ENCODE data around the gene MYEF2. TPM values are rescaled to one million over a fixed set of nuclear protein-coding genes. Genes with fewer than 3 reads are reported as not detected.

The MYEF2 gene
- polyA plus RNA-seq, 3 donors: 0.37 TPM; not detected in 2

DNA sequence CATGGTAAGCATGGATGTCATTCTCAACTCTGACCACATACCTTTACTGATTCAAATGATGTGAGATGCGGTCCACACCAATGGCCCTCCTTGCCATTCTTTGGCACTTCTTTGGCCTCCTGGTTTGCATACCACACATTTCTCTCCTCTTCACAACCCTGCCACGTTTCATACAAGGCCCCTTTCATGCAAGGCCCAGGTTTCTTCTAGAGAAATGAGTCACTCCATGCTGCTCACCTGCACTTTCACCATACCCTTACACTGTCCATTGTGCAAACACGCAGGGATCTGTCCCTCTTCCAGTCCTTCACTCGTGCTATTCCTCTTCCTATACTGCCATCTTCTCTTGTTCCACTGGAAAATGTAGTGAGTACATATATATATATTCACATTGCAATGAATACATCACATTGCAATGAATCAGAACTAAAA, 81.7 kb downstream of the MYEF2 start:
- H3K27me3 ChIP-seq (ENCODE audit: control insufficient read depth in 2 of 2, insufficient read depth in 2 of 2, low read length in 2 of 2): no peaks in the 10 kb centered on the region
- Mint-ChIP-seq H3K27me3 (ENCODE audit: low read depth in 3 of 3) (peaks cover 2 to 5% (median 4%) of the 10 kb centered on the region in 3 donors), H3K4me3 (no peak overlapping the region), H3K4me1 (no peaks in the 10 kb centered on the region), H3K9me3 (peaks cover 0 to 4% (median 0%) of the 10 kb centered on the region in 7 donors), H3K27ac (no peak overlapping the region), H3K36me3 (no peaks in the 10 kb centered on the region)
- H3K27ac ChIP-seq (ENCODE audit: low read depth in 1 of 2, low read length in 2 of 2): no peak overlapping the region
- no peak for DNase-seq
- no peak overlapping the region for H3K4me3 ChIP-seq (replicated peaks in 1 of 3; ENCODE audit: low read depth in 2 of 3, low read length in 3 of 3)
- no peaks in the 10 kb centered on the region for H3K79me2 ChIP-seq (ENCODE audit: insufficient read depth, low read length)
- intact Hi-C loops (cut with micrococcal nuclease): no loop called here
- no peaks in the 10 kb centered on the region for H3K9me3 ChIP-seq (replicated peaks in 1 of 2; ENCODE audit: control insufficient read depth in 1 of 2, insufficient read depth in 1 of 2, low read length in 2 of 2)
- no peak overlapping the region for H2AFZ ChIP-seq (ENCODE audit: insufficient read depth, low read depth, low read length, poor library complexity, severe bottlenecking)
- no peaks in the 10 kb centered on the region for H4K20me1 ChIP-seq (ENCODE audit: insufficient read depth, low read length)
- WGBS (ENCODE audit: insufficient coverage): 90% methylated on average over 1 of the region's 4 CpGs
- H3K4me1 ChIP-seq (ENCODE audit: control insufficient read depth in 1 of 2, insufficient read depth in 2 of 2, low read length in 2 of 2): no peaks in the 10 kb centered on the region
- H3K36me3 ChIP-seq (replicated peaks in 1 of 2; ENCODE audit: control insufficient read depth in 1 of 2, insufficient read depth in 2 of 2, low read length in 2 of 2): no peaks in the 10 kb centered on the region
- TF ChIP-seq, protein P1, sequence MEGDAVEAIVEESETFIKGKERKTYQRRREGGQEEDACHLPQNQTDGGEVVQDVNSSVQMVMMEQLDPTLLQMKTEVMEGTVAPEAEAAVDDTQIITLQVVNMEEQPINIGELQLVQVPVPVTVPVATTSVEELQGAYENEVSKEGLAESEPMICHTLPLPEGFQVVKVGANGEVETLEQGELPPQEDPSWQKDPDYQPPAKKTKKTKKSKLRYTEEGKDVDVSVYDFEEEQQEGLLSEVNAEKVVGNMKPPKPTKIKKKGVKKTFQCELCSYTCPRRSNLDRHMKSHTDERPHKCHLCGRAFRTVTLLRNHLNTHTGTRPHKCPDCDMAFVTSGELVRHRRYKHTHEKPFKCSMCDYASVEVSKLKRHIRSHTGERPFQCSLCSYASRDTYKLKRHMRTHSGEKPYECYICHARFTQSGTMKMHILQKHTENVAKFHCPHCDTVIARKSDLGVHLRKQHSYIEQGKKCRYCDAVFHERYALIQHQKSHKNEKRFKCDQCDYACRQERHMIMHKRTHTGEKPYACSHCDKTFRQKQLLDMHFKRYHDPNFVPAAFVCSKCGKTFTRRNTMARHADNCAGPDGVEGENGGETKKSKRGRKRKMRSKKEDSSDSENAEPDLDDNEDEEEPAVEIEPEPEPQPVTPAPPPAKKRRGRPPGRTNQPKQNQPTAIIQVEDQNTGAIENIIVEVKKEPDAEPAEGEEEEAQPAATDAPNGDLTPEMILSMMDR (IDR thresholded peaks at IDR 0.05): no peak
- H3K9ac ChIP-seq (ENCODE audit: insufficient read depth, low read length, poor library complexity, severe bottlenecking): no peak overlapping the region
- no peak overlapping the region for H3K4me2 ChIP-seq (replicated peaks; ENCODE audit: extremely low read depth, low read length, poor library complexity, severe bottlenecking)

DNA sequence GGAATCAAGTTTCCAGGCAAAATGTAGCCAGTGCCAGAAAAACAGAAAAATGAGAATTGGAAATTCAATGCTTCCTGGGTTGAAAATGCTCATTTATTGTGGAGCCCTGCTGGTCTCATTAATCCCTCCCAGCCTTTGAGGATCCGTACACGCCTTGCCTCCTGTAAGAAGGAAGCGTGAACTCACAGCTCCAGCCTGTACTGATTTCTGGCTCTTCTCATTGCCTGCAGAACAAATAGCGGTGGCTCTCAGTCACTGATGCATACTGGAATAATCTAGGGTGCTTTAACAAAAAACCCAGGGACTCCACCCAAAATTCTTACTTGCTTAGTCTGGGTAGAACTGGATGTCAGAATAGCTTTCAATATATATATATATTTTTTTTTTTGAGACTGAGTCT, 86.6 kb downstream of the MYEF2 start:
- intact Hi-C loops (cut with micrococcal nuclease): no loop called here
- Histone ChIP-seq H3K4me2 (replicated peaks; ENCODE audit: extremely low read depth, low read length, poor library complexity, severe bottlenecking) (no peak overlapping the region), H3K79me2 (ENCODE audit: insufficient read depth, low read length) (no peaks in the 10 kb centered on the region), H3K9ac (ENCODE audit: insufficient read depth, low read length, poor library complexity, severe bottlenecking) (no peak overlapping the region), H2AFZ (ENCODE audit: insufficient read depth, low read depth, low read length, poor library complexity, severe bottlenecking) (no peak overlapping the region), H4K20me1 (ENCODE audit: insufficient read depth, low read length) (no peaks in the 10 kb centered on the region), H3K27ac (ENCODE audit: low read depth in 1 of 2, low read length in 2 of 2) (no peak overlapping the region), H3K4me3 (replicated peaks in 1 of 3; ENCODE audit: low read depth in 2 of 3, low read length in 3 of 3) (no peak overlapping the region), H3K36me3 (replicated peaks in 1 of 2; ENCODE audit: control insufficient read depth in 1 of 2, insufficient read depth in 2 of 2, low read length in 2 of 2) (no peaks in the 10 kb centered on the region), H3K4me1 (ENCODE audit: control insufficient read depth in 1 of 2, insufficient read depth in 2 of 2, low read length in 2 of 2) (no peaks in the 10 kb centered on the region), H3K27me3 (ENCODE audit: control insufficient read depth in 2 of 2, insufficient read depth in 2 of 2, low read length in 2 of 2) (peaks cover 0 to 3% of the 10 kb centered on the region in 2 donors), H3K9me3 (replicated peaks in 1 of 2; ENCODE audit: control insufficient read depth in 1 of 2, insufficient read depth in 1 of 2, low read length in 2 of 2) (no peaks in the 10 kb centered on the region)
- no peaks in the 10 kb centered on the region for H3K4me1 Mint-ChIP-seq
- no peaks in the 10 kb centered on the region for H3K36me3 Mint-ChIP-seq
- peaks cover 0 to 4% (median 0%) of the 10 kb centered on the region in 7 donors for H3K9me3 Mint-ChIP-seq
- peaks cover 0 to 5% (median 5%) of the 10 kb centered on the region in 3 donors for H3K27me3 Mint-ChIP-seq (ENCODE audit: low read depth in 3 of 3)
- H3K4me3 Mint-ChIP-seq: no peak overlapping the region
- WGBS (ENCODE audit: insufficient coverage): 76% methylated on average over 3 of the region's 4 CpGs
- no peak overlapping the region for H3K27ac Mint-ChIP-seq
- TF ChIP-seq, protein P1 (IDR thresholded peaks at IDR 0.05): no peak
- no peak for DNase-seq
